HG02870 (cell line): Measurements from ENCODE around the gene TNK2.
A peak's percentile ranks its signal among the peaks of the same experiment; 100 is the strongest.

ENCODE experiments used
- ATAC-seq: cut with Tn5 transposase; IDR thresholded peaks from one replicate; pipeline ENCODE4 v1.9.1; 2021; ENCODE audit warnings: mild to moderate bottlenecking, moderate library complexity; ENCODE audit not compliant: unreplicated experiment

TNK2 gene

GRCh38 chr3:195900436-195901355 is 7.7 kb downstream of the TNK2 start:
- peak; percentile 40 for ATAC-seq

GRCh38 chr3:195899701-195900435 is 8.5 kb downstream of the TNK2 start:
- no peak for ATAC-seq

- ATAC-seq: no peak
Observed at GRCh38 chr3:195897853-195898415, 10.4 kb downstream of the TNK2 start.

- ATAC-seq: no peak
Observed at GRCh38 chr3:195897081-195897852, 11.1 kb downstream of the TNK2 start.

- no peak for ATAC-seq
Observed at GRCh38 chr3:195896361-195897080, 11.8 kb downstream of the TNK2 start.

GRCh38 chr3:195895861-195896360 is 12.4 kb downstream of the TNK2 start:
- ATAC-seq: peak; percentile 38

- ATAC-seq: peak; percentile 67
Observed at GRCh38 chr3:195895078-195895860, 13.1 kb downstream of the TNK2 start.

GRCh38 chr3:195893916-195894465 is 14.4 kb downstream of the TNK2 start:
- ATAC-seq: no peak

GRCh38 chr3:195893516-195893915 is 14.8 kb downstream of the TNK2 start:
- ATAC-seq: no peak

- ATAC-seq: no peak
Observed at GRCh38 chr3:195893044-195893395, 15.3 kb downstream of the TNK2 start.

GRCh38 chr3:195892105-195893043 is 16.0 kb downstream of the TNK2 start:
- no peak for ATAC-seq

GRCh38 chr3:195891431-195892104 is 16.8 kb downstream of the TNK2 start:
- no peak for ATAC-seq

- no peak for ATAC-seq
Observed at GRCh38 chr3:195889870-195890295, 18.5 kb downstream of the TNK2 start.

GRCh38 chr3:195888981-195889869 is 19.1 kb downstream of the TNK2 start:
- no peak for ATAC-seq

GRCh38 chr3:195888311-195888761 is 20.0 kb downstream of the TNK2 start:
- ATAC-seq: no peak

GRCh38 chr3:195887670-195888069 is 20.7 kb downstream of the TNK2 start:
- no peak for ATAC-seq
